CD4-positive, alpha-beta T cell treated with Interleukin-1 beta for 1 hour (primary cell): Measurements from ENCODE around the gene GREB1.

Source experiments
- DNase-seq, 2 donors: peaks; one replicate each; pipeline ENCODE4 v3.0.0-alpha.2; 2020 to 2022

Gene GREB1

GRCh38 chr2:11613297-11613696 lies 79.5 kb downstream of the GREB1 start:
- no peak for DNase-seq

- DNase-seq = no peak
Measured at GRCh38 chr2:11615209-11615608, 81.4 kb downstream of the GREB1 start.

- no peak for DNase-seq
Measured at GRCh38 chr2:11616097-11616687, 82.3 kb downstream of the GREB1 start.

GRCh38 chr2:11616851-11617415 lies 83.1 kb downstream of the GREB1 start:
- no peak for DNase-seq

GRCh38 chr2:11617527-11617926 lies 83.7 kb downstream of the GREB1 start:
- DNase-seq = no peak

GRCh38 chr2:11617984-11618707 lies 84.3 kb downstream of the GREB1 start:
- DNase-seq = no peak

- no peak for DNase-seq
Measured at GRCh38 chr2:11618708-11619062, 84.8 kb downstream of the GREB1 start.

- DNase-seq = no peak
Measured at GRCh38 chr2:11621410-11621809, 87.6 kb downstream of the GREB1 start.

GRCh38 chr2:11622611-11623010 lies 88.8 kb downstream of the GREB1 start:
- DNase-seq = no peak

- no peak for DNase-seq
Measured at GRCh38 chr2:11624893-11625292, 91.0 kb downstream of the GREB1 start.

- DNase-seq = no peak
Measured at GRCh38 chr2:11625671-11626070, 91.8 kb downstream of the GREB1 start.

GRCh38 chr2:11628675-11629074 lies 94.8 kb downstream of the GREB1 start:
- DNase-seq = no peak

- no peak for DNase-seq
Measured at GRCh38 chr2:11629215-11629614, 95.4 kb downstream of the GREB1 start.

- no peak for DNase-seq
Measured at GRCh38 chr2:11629851-11630250, 96.0 kb downstream of the GREB1 start.

- no peak for DNase-seq
Measured at GRCh38 chr2:11630855-11631254, 97.0 kb downstream of the GREB1 start.

GRCh38 chr2:11631462-11631861 lies 97.6 kb downstream of the GREB1 start:
- DNase-seq = no peak

GRCh38 chr2:11633923-11634478 lies 100.2 kb downstream of the GREB1 start:
- DNase-seq = no peak

- no peak for DNase-seq
Measured at GRCh38 chr2:11634584-11634983, 100.7 kb downstream of the GREB1 start.

- DNase-seq = no peak
Measured at GRCh38 chr2:11635141-11635540, 101.3 kb downstream of the GREB1 start.

- DNase-seq = no peak
Measured at GRCh38 chr2:11636593-11637295, 102.9 kb downstream of the GREB1 start.

- DNase-seq = no peak
Measured at GRCh38 chr2:11637546-11637945, 103.7 kb downstream of the GREB1 start.

- DNase-seq = no peak
Measured at GRCh38 chr2:11639503-11639902, 105.7 kb downstream of the GREB1 start.

- DNase-seq = no peak
Measured at GRCh38 chr2:11640132-11640531, 106.3 kb downstream of the GREB1 start.

GRCh38 chr2:11642972-11643371 lies 109.1 kb downstream of the GREB1 start:
- no peak for DNase-seq
